ENCODE measurements around the gene WSCD2. TPM values are rescaled to one million over a fixed set of nuclear protein-coding genes. Genes with fewer than 3 reads are reported as not detected.

The WSCD2 gene
- total and polyA plus RNA-seq, 2 donors (not counting 3 experiments of a cell fraction or from before 2014, with no cell fraction given): not detected

- no peak overlapping the region for H3K9ac ChIP-seq (replicated peaks; ENCODE audit: extremely low read depth, insufficient read depth, low read length)
- no peak overlapping the region for H3K27ac ChIP-seq (ENCODE audit: insufficient read depth, low read depth, low read length)
- H4K20me1 ChIP-seq (replicated peaks; ENCODE audit: control insufficient read depth, extremely low read depth, insufficient read depth, low read length): no peaks in the 10 kb centered on the region
- no peaks in the 10 kb centered on the region for H3K9me3 ChIP-seq (replicated peaks; ENCODE audit: control insufficient read depth, insufficient read depth, low read length)
- intact Hi-C loops (cut with micrococcal nuclease): no loop called here
- H3K27me3 ChIP-seq (ENCODE audit: control insufficient read depth in 2 of 2, insufficient read depth in 2 of 2, low read length in 2 of 2): no peaks in the 10 kb centered on the region
- H2AFZ ChIP-seq (ENCODE audit: low read depth, low read length): no peak overlapping the region
- FAIRE-seq: no peak
- BruUV-seq (replicated peaks): no TSS peak
- no peak overlapping the region for H3K4me3 ChIP-seq (replicated peaks in 1 of 3; ENCODE audit: insufficient read depth in 1 of 3, low read depth in 1 of 3, low read length in 3 of 3)
- TF ChIP-seq FOS (IDR thresholded peaks at IDR 0.05; ENCODE audit: borderline replicate concordance, insufficient read depth, low read length) (no peak), JUN (IDR thresholded peaks at IDR 0.05; ENCODE audit: borderline replicate concordance, insufficient read depth, insufficient read length, low read depth) (no peak), EZH2 (IDR thresholded peaks at IDR 0.05; ENCODE audit: borderline replicate concordance, low read depth, low read length, severe bottlenecking) (no peak), MYC (IDR thresholded peaks at IDR 0.05; ENCODE audit: low read depth, low read length) (no peak)
- CTCF ChIA-PET: no interaction called here
- POLR2A ChIA-PET: no interaction called here
- H3K36me3 ChIP-seq (ENCODE audit: control insufficient read depth in 2 of 2, extremely low read depth in 1 of 2, insufficient read depth in 2 of 2, low read length in 2 of 2): no peaks in the 10 kb centered on the region
- DNase-seq (ENCODE audit: low read depth, low spot score): no peak
- dilution Hi-C loops (cut with MboI; ENCODE audit: extremely low pct_ligation_motif_present, low sequenced_read_pairs): no loop called here
- H3K9me1 ChIP-seq (replicated peaks; ENCODE audit: control insufficient read depth, extremely low read depth, insufficient read depth, low read length): no peaks in the 10 kb centered on the region
- H3K79me2 ChIP-seq (ENCODE audit: control insufficient read depth, insufficient read depth, low read length): no peaks in the 10 kb centered on the region
- H3K4me1 ChIP-seq (ENCODE audit: control insufficient read depth, extremely low read depth, insufficient read depth, low read length): no peaks in the 10 kb centered on the region
- no peak overlapping the region for H3K4me2 ChIP-seq (ENCODE audit: insufficient read depth, low read length)
Observed at GRCh38 chr12:108257004-108257403, 127.9 kb downstream of the WSCD2 start.

GRCh38 chr12:108257610-108258106 lies 128.6 kb downstream of the WSCD2 start:
- FAIRE-seq: no peak
- Histone ChIP-seq H4K20me1 (replicated peaks; ENCODE audit: control insufficient read depth, extremely low read depth, insufficient read depth, low read length) (no peaks in the 10 kb centered on the region), H2AFZ (ENCODE audit: low read depth, low read length) (no peak overlapping the region), H3K27ac (ENCODE audit: insufficient read depth, low read depth, low read length) (no peak overlapping the region), H3K9me1 (replicated peaks; ENCODE audit: control insufficient read depth, extremely low read depth, insufficient read depth, low read length) (no peaks in the 10 kb centered on the region), H3K36me3 (ENCODE audit: control insufficient read depth in 2 of 2, extremely low read depth in 1 of 2, insufficient read depth in 2 of 2, low read length in 2 of 2) (no peaks in the 10 kb centered on the region), H3K27me3 (ENCODE audit: control insufficient read depth in 2 of 2, insufficient read depth in 2 of 2, low read length in 2 of 2) (no peaks in the 10 kb centered on the region), H3K4me2 (ENCODE audit: insufficient read depth, low read length) (no peak overlapping the region), H3K9ac (replicated peaks; ENCODE audit: extremely low read depth, insufficient read depth, low read length) (no peak overlapping the region), H3K4me3 (replicated peaks in 1 of 3; ENCODE audit: insufficient read depth in 1 of 3, low read depth in 1 of 3, low read length in 3 of 3) (no peak overlapping the region), H3K79me2 (ENCODE audit: control insufficient read depth, insufficient read depth, low read length) (no peaks in the 10 kb centered on the region), H3K4me1 (ENCODE audit: control insufficient read depth, extremely low read depth, insufficient read depth, low read length) (no peaks in the 10 kb centered on the region), H3K9me3 (replicated peaks; ENCODE audit: control insufficient read depth, insufficient read depth, low read length) (no peaks in the 10 kb centered on the region)
- POLR2A ChIA-PET: no interaction called here
- CTCF ChIA-PET: no interaction called here
- DNase-seq (ENCODE audit: low read depth, low spot score): no peak
- dilution Hi-C loops (cut with MboI; ENCODE audit: extremely low pct_ligation_motif_present, low sequenced_read_pairs): no loop called here
- no peak for TF ChIP-seq FOS (IDR thresholded peaks at IDR 0.05; ENCODE audit: borderline replicate concordance, insufficient read depth, low read length)
- no peak for TF ChIP-seq EZH2 (IDR thresholded peaks at IDR 0.05; ENCODE audit: borderline replicate concordance, low read depth, low read length, severe bottlenecking)
- no peak for TF ChIP-seq GATA2 (IDR thresholded peaks at IDR 0.05; ENCODE audit: insufficient read depth, insufficient read length, low read depth, low read length)
- no peak for TF ChIP-seq MAX (IDR thresholded peaks at IDR 0.05; ENCODE audit: insufficient read depth, insufficient read length)
- no peak for TF ChIP-seq CTCF (IDR thresholded peaks at IDR 0.05; ENCODE audit: extremely low read depth in 1 of 2, insufficient read depth in 1 of 2, low read depth in 1 of 2, low read length in 2 of 2)
- TF ChIP-seq POLR2AphosphoS5 (IDR thresholded peaks at IDR 0.05; ENCODE audit: insufficient read depth, low read depth, low read length): no peak
- TF ChIP-seq JUN (IDR thresholded peaks at IDR 0.05; ENCODE audit: borderline replicate concordance, insufficient read depth, insufficient read length, low read depth): no peak
- TF ChIP-seq POLR2A (IDR thresholded peaks at IDR 0.05; ENCODE audit: low read depth, low read length): no peak
- TF ChIP-seq MYC (IDR thresholded peaks at IDR 0.05; ENCODE audit: low read depth, low read length): no peak
- BruUV-seq (replicated peaks): no TSS peak
- intact Hi-C loops (cut with micrococcal nuclease): no loop called here
